Large intestine (tissue), 3 donors: Measurements from ENCODE around the gene DNAJC11. TPM values are rescaled to one million over a fixed set of nuclear protein-coding genes. Genes with fewer than 3 reads are reported as not detected.

Source experiments
- DNase-seq, 2 donors: peaks; one replicate each; pipeline versions ENCODE4 v3.0.0 to v3.0.0-alpha.2; 2013
- H3K27ac ChIP-seq: one replicate; pipeline ENCODE4 v1.5.1; 2013; ENCODE audit warnings: low read length
- H3K27me3 ChIP-seq: 2 replicates; pipeline ENCODE4 v1.6.1; 2013; ENCODE audit warnings: low read length; ENCODE audit not compliant: control insufficient read depth, insufficient read depth
- H3K36me3 ChIP-seq: 2 replicates; pipeline ENCODE4 v1.6.1; 2013; ENCODE audit warnings: low read length; ENCODE audit not compliant: control insufficient read depth, insufficient read depth
- H3K4me1 ChIP-seq: one replicate; pipeline ENCODE4 v1.6.1; 2013; ENCODE audit warnings: low read length; ENCODE audit not compliant: control insufficient read depth, insufficient read depth
- H3K4me3 ChIP-seq: one replicate; pipeline ENCODE4 v1.5.1; 2013; ENCODE audit warnings: low read length
- H3K9me3 ChIP-seq: one replicate; pipeline ENCODE4 v1.6.1; 2013; ENCODE audit warnings: mild to moderate bottlenecking, low read depth, low read length, moderate library complexity; ENCODE audit not compliant: control insufficient read depth
- WGBS: methylation state at CpG from one replicate; pipeline ENCODE4 v1.1.5; 2013; ENCODE audit warnings: low lambda C conversion rate; ENCODE audit not compliant: insufficient coverage; 5-methylcytosine and 5-hydroxymethylcytosine counted together
- polyA plus RNA-seq: library from polyadenylated mRNA; unstranded; fragments of 120-200 nt; gene quantifications from one replicate; pipeline ENCODE4 v1.2.1, GENCODE V29; 2013

Gene DNAJC11
- polyA plus RNA-seq, 1 donor, result 43.6 TPM

- H3K4me3 ChIP-seq, result no peak overlapping the region
- WGBS, result 83% methylated on average over 1 of the region's 3 CpGs
- DNase-seq, result no peak
Observed at GRCh38 chr1:6731905-6732304, 30.3 kb upstream of the DNAJC11 start.

GRCh38 chr1:6730880-6731279 lies 29.3 kb upstream of the DNAJC11 start:
- H3K9me3 ChIP-seq, result no peaks in the 10 kb centered on the region
- no peak overlapping the region for H3K4me3 ChIP-seq
- H3K27me3 ChIP-seq, result peaks cover 15% of the 10 kb centered on the region
- peaks cover 4% of the 10 kb centered on the region for H3K4me1 ChIP-seq
- no peaks in the 10 kb centered on the region for H3K36me3 ChIP-seq
- WGBS, result 39% methylated on average over 3 of the region's 6 CpGs
- no peak overlapping the region for H3K27ac ChIP-seq
- DNase-seq, result peak in 1 of 2 donors; percentile 42

More at GRCh38 chr1:6731905-6732304, 30.3 kb upstream of the DNAJC11 start:
- Histone ChIP-seq H3K9me3 (no peaks in the 10 kb centered on the region), H3K27me3 (peaks cover 15% of the 10 kb centered on the region), H3K36me3 (no peaks in the 10 kb centered on the region), H3K27ac (no peak overlapping the region), H3K4me1 (peaks cover 4% of the 10 kb centered on the region)

DNA sequence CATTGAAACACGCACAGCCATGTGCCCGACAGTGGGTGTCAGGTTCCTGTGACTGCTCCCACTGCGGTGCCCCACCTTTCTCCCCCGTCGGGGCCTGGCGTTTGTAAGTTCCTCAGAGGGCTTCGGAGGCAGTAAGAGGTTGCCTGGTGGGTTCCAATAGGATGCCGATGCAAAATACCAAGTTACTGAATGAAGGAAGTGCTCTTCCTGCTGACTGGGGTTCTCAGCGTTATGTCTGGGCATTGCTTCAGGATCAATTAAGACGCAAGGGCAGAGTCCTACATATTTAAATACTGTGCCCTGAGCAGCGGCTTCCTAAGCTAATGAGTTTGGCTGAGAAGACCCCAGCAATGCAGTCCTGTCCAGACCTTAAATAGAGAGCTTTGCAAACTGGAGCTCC lies 28.9 kb upstream of the DNAJC11 start:
- H3K36me3 ChIP-seq, result no peaks in the 10 kb centered on the region
- no peak overlapping the region for H3K4me3 ChIP-seq
- DNase-seq, result no peak
- H3K4me1 ChIP-seq, result peaks cover 4% of the 10 kb centered on the region
- H3K27me3 ChIP-seq, result peaks cover 11% of the 10 kb centered on the region
- no CpG with 5 or more reads among the region's 11 CpGs for WGBS
- no peaks in the 10 kb centered on the region for H3K9me3 ChIP-seq
- H3K27ac ChIP-seq, result no peak overlapping the region

GRCh38 chr1:6727535-6727934 lies 25.9 kb upstream of the DNAJC11 start:
- Histone ChIP-seq H3K36me3 (no peaks in the 10 kb centered on the region), H3K27me3 (peaks cover 11% of the 10 kb centered on the region), H3K4me3 (no peak overlapping the region), H3K27ac (no peak overlapping the region), H3K4me1 (peaks cover 4% of the 10 kb centered on the region), H3K9me3 (no peaks in the 10 kb centered on the region)
- no CpG with 5 or more reads among the region's 6 CpGs for WGBS
- peak in 1 of 2 donors; percentile 18 for DNase-seq

GRCh38 chr1:6726253-6726652 lies 24.6 kb upstream of the DNAJC11 start:
- Histone ChIP-seq H3K27ac (no peak overlapping the region), H3K4me1 (peaks cover 4% of the 10 kb centered on the region), H3K9me3 (no peaks in the 10 kb centered on the region), H3K4me3 (no peak overlapping the region), H3K27me3 (peaks cover 11% of the 10 kb centered on the region), H3K36me3 (no peaks in the 10 kb centered on the region)
- no peak for DNase-seq
- 83% methylated on average over 1 of the region's 7 CpGs for WGBS

- no peak overlapping the region for H3K27ac ChIP-seq
- H3K4me3 ChIP-seq, result no peak overlapping the region
- no peaks in the 10 kb centered on the region for H3K4me1 ChIP-seq
- H3K9me3 ChIP-seq, result no peaks in the 10 kb centered on the region
- no CpG with 5 or more reads among the region's 9 CpGs for WGBS
- no peaks in the 10 kb centered on the region for H3K36me3 ChIP-seq
- H3K27me3 ChIP-seq, result peaks cover 3% of the 10 kb centered on the region
- no peak for DNase-seq
Observed at GRCh38 chr1:6724517-6725141, 23.0 kb upstream of the DNAJC11 start.

GRCh38 chr1:6723621-6724428 lies 22.2 kb upstream of the DNAJC11 start:
- Histone ChIP-seq H3K36me3 (no peaks in the 10 kb centered on the region), H3K9me3 (no peaks in the 10 kb centered on the region), H3K27me3 (no peaks in the 10 kb centered on the region), H3K27ac (no peak overlapping the region), H3K4me3 (no peak overlapping the region), H3K4me1 (no peaks in the 10 kb centered on the region)
- no peak for DNase-seq
- WGBS, result 77% methylated on average over 3 of the region's 17 CpGs

DNA sequence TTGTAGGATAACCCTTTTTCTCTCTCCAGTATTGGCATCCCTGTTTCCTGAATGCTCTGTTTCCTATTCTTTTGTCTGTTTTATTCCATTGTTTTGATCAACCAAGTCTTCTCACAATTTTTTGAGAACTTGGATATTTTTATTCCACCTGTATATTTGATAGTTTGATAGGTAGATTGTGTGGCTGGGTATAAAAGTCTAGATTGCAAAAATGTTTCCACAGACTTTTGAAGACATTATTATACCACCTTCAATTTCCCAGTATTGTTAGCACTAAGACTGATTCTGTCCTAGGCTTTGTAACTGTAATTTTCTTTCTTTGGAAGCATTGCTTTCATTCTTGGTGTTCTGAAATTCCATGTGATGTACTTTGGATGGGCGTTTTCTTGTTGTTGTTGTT lies 9.6 kb upstream of the DNAJC11 start:
- DNase-seq, result no peak
- H3K27me3 ChIP-seq, result no peaks in the 10 kb centered on the region
- no peaks in the 10 kb centered on the region for H3K9me3 ChIP-seq
- H3K36me3 ChIP-seq, result no peaks in the 10 kb centered on the region
- no peak overlapping the region for H3K4me3 ChIP-seq
- no CpG with 5 or more reads among the region's 1 CpG for WGBS
- no peak overlapping the region for H3K27ac ChIP-seq
- H3K4me1 ChIP-seq, result no peaks in the 10 kb centered on the region

GRCh38 chr1:6704746-6705145 lies 3.1 kb upstream of the DNAJC11 start:
- 100% methylated on average over 1 of the region's 6 CpGs for WGBS
- no peak overlapping the region for H3K27ac ChIP-seq

GRCh38 chr1:6703016-6703415 lies 1.4 kb upstream of the DNAJC11 start:
- H3K4me3 ChIP-seq, result no peak overlapping the region
- H3K27ac ChIP-seq, result no peak overlapping the region
- no peaks in the 10 kb centered on the region for H3K36me3 ChIP-seq
- DNase-seq, result no peak
- H3K4me1 ChIP-seq, result peaks cover 5% of the 10 kb centered on the region
- no peaks in the 10 kb centered on the region for H3K27me3 ChIP-seq
- WGBS, result 89% methylated on average over 3 of the region's 4 CpGs
- H3K9me3 ChIP-seq, result no peaks in the 10 kb centered on the region

More at GRCh38 chr1:6704746-6705145, 3.1 kb upstream of the DNAJC11 start:
- Histone ChIP-seq H3K9me3 (no peaks in the 10 kb centered on the region), H3K4me1 (peaks cover 5% of the 10 kb centered on the region), H3K4me3 (no peak overlapping the region), H3K27me3 (no peaks in the 10 kb centered on the region), H3K36me3 (no peaks in the 10 kb centered on the region)
- DNase-seq, result no peak
